Retina (tissue), 1 donor: Measurements from ENCODE around the gene MOB2.
"Not testable (repeated sequence)": the region's sequence is repeated elsewhere in the genome, so short reads cannot be mapped to it uniquely, and the experiment has no call there.

Source experiments
- DNase-seq: peaks from one replicate; pipeline ENCODE4 v3.0.0-alpha.2; 2016

Gene MOB2

DNA sequence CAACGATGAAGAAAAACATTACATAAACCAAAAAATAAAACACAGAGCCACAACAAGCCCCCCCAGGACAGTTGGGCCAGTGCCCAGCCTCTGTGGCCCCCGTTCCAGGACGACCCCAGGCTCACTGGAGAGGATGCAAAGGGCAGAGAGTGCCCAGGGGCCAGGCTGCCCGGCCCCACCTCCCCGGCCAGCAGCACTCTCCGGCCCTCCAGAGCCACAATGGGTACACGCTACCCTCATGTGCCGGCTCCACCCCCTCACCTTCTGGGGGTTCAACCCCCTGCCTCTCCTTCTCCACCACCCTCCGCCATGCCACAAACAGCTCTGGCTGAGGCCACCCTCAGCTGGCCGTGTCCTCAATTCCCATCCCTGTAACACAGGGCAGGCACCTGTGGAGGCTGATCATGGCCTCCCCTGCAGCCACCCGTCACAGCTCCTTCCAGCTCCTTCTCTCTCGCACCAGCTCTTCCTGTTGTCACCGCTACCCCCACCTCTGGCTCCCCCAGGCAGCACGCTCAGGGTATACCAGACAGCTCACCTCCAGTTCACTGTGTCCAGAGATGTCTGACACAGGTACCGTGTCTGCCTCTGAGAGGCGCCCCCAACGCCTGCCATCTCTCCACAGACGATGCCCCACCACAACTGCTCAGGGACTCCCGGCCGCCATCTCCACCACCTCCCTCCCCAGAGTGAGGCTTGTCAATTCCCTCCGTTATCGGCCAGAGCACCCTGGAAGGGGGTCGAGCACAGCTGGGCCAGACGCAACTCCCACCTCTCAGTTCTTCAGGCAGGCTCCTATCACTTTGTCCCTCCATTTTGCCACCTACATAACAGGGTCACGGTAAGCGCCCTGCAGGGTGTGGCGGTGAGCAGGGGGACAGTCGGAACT lies 30.8 kb upstream of the MOB2 start:
- DNase-seq = no peak

DNA sequence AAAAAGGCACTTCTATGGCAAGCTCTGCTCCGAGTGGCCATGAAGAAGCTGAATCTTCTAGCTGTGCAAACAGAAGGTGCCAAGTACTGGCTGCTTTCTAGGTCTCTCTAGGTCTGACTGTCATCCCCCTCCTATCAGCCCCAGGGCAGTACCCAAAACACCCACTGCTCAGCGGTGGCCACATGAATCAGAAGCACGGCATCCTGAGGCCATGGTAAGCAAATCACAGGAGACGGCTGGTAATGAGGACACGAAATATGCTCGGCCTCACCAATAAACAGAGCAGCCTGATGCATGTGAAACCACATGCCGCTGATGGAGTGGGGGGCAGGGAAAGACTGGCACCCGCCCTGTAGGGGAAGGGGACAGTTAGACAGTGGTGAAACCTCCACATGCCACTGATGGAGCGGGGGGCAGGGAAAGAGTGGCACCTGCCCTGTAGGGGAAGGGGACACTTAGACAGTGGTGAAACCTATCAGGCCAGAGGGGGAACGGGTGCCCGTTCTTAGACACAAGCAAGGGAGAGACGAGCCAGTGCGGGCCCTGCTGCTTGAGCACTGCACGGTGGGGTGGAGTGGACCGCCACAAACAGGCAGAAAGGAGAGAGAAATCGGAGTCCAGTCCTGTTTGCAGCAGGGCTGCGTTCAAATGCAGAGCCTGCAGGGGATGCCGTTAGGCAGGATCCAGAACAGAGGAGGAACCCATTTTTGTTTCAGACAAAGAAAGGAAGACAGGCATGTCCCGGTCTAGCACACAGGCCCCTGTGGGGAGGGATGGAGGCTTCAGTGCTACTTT lies 29.9 kb upstream of the MOB2 start:
- DNase-seq = no peak

DNA sequence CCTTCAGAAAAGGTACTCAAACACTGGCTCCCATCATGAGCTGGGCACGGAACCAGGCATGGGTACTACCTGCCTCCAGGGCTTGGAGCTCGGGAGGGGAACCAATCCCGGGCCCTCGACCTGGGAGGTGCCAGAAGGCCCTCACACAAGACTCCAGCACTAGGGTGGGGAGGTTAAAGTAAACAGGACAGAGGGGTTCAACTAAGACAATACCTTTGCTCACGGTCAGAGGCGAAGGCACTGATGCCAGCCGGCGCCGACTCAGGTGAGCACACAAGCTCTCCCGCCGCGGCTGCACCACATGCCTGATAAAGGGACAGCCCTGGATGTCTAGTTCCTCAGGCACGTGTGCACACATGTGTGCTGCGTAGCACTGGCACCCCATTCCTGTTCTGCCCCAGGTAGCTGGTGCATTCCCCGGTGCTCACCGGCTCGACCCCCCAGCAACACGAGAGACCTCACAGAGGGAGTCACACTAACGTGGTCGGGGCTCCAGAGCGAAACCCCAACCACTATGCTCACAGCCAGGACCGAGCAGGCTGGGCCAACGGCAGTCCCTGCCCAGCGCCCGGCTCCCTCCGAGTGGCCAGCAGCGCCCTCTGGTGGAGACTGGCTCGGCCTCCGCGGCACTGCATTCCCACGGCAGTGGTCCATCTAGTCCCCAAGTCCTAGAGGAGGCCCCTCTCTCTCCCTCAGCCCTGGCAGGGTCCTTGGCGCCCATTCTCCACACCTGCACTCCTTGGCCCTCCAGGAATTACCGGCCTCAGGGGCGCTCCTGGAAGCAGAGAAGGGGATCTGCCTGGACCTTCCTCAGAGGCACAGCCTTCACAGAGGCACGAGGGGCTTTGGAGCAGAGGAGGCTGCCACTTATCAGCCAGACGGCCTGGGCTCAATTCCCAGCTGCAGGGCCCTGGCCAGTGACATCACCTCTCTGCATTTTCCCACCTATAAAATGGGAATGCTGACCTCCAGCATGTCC lies 28.8 kb upstream of the MOB2 start:
- peak; percentile 92 for DNase-seq

DNA sequence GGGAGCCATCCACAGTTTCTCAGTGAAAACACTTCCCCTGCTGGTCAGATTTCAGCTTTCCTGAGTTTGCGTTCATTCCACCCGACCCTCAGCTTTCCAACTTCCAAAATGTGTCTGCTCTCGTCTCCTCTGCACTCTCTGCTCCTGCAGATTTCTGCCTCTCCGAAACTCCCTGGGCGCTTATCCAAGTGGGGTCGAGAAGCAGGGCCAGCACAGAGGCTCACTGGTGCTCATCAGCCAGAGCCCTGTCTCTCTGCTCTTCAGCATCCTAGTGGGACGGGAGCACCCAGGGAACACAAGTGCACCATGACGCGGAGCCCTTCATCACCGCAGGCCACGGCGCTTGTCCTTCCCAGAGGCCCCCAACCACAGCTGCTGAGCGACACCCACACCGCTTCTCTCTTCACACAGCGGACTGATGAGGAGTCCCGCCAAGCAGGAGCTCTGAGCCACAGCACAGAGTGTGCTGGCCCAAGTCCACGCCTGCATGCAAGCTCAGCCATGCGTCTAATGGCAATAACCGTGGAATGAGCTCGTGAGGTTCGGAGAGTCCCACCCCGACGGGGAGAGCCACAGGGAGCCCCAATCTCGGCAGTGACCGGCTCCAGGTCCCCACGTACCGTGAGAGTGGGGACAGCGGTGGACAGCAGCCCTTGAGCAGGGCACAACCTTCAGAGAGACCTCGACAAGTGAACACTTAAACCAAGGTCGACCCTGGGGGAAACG lies 27.9 kb upstream of the MOB2 start:
- DNase-seq = no peak

DNA sequence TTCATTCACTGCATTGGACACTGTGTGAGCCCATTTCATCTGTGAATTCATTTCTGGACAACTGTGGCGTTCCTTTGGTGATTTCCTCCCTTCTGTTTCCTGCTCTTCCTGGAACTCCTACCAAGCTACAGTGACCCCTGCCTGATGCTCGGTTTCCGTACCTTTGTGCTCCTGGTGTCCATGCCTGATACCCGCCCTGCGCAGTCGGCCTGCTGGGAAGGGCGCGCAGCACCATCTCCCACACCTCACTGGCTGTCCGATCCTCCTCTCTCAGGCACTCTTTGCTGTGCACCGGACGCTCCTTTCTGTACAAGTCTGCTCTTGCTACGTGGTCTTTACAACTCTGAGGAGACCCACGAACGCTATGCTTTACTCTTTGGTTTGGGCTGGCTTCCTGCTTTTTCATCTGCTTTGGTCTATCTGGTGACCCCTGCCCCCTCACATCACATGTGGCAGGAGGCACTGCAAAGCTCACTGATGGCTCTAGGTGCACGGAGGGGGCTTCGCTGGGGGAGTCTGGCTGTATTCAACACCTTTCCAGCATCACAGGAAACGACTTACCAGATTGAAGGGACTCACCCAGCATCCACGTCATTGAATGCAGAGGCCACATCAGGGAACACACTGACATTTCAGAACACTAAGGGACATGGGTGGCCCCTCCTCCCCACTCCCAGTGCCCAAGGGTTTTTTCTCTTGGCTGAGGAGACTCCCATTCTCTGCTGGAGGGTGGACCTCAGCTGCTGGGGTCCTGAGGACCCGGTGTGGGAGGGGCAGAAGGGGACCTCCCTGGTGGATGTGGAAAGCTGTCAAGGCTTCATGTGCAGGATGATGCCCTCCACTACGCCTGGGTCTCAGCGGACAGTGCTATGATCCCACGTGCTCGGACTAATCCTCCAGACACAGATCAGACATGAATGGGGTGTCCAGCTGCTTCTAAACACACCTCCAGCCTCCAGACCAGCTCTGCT lies 27.0 kb upstream of the MOB2 start:
- no peak for DNase-seq

DNA sequence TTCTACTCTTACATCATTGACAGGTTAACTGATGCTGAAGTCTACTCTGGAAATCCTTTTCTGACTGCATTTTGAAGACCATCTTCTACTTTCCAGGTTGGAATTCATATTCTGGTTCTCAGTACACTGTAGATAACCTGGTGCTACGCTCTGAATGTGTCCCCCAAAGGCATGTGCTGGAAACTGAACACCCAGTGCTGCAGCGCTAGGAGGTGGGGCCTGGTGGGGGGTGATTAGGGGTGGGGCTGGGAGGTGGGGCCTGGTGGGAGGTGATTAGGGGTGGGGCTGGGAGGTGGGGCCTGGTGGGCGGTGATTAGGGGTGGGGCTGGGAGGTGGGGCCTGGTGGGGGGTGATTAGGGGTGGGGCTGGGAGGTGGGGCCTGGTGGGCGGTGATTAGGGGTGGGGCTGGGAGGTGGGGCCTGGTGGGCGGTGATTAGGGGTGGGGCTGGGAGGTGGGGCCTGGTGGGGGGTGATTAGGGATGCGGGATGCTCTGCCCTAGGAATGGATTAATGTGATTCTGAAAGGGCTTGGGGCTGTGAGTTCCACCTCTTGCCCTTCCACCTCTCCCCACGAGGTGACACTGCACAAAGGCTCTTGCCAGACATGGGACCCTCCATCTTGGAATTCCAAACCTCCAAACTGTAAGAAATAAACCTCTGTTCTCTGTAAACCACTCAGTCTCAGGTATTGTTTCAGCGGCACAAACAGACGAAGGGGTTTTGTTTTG lies 26.1 kb upstream of the MOB2 start:
- not testable (repeated sequence) for DNase-seq

DNA sequence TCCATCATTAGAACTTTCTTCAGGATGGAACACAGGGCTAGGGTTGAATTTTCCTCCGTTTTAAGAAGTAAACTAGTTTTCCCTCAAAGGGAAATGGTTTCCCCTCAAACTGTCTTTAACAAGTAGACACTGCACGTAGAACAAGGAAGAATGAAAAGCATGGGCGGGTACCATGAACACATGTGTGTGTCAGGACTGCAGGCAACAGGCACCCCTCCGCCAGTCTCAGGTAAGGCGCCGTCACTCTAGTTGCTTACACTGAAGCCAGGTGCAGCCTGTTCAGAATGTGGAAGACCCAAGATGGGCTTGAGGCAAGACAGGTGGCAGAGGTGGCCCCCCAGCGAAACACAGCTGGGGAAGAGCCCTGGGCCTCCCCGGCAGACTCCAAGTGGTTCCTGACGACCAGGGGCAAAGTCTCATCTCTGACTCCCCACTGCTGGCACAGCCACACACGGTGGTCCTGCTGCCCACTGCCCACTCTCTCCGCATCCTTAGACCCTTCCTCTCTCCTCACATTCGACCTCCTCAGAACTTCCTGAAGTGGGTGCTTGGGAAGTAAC lies 25.4 kb upstream of the MOB2 start:
- DNase-seq = no peak

DNA sequence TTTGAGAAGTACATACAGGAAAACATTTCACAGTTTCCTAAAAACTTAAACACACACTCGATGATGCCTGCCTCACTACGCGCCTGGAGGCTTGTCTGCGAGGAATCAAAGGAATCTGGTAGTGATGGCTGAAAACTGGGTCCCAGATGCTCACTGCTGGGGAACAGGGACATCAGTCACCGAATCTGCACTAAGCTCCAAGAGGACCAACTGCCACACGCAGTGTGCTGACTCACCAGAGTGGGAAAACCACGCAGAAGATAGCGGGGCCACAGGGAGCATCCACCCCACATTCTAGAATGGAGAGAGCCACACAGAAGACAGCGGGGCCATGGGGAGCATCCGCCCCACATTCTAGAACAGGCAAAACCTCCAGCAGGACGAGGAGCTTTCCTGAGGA lies 24.3 kb upstream of the MOB2 start:
- DNase-seq = no peak

DNA sequence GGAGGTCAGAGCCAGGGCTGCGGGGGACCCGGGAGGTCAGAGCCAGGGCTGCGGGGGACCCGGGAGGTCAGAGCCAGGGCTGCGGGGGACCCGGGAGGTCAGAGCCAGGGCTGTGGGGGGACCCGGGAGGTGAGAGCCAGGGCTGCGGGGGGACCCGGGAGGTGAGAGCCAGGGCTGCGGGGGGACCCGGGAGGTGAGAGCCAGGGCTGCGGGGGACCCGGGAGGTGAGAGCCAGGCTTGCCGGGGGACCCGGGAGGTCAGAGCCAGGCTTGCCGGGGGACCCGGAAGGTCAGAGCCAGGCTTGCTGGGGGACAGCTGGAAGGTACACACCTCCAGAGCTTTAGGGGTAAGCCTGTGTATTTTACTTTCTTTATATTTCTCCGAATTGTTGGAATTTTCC lies 23.8 kb upstream of the MOB2 start:
- not testable (repeated sequence) for DNase-seq

DNA sequence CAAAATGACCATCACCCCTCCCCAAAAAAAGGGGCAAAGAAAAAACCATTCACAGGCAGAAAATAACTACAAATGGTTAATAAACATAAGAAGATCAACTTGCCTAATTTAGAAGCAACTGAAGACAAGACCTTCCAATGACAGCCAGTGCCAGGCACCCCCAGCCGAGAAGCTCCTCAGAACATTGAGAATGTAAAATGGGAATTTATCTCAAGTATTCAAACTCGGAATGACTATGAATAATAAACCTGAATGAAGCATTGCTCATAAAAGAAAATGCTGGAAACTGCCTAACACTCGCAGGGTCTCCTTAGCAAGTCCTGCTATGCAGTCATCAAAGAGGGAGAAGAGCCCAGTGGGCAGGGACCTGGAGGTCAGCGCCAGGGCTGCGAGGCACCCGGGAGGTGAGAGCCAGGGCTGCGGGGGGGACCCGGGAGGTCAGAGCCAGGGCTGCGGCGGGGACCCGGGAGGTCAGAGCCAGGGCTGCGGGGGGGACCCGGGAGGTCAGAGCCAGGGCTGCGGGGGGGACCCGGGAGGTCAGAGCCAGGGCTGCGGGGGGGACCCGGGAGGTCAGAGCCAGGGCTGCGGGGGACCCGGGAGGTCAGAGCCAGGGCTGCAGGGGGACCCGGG lies 23.2 kb upstream of the MOB2 start:
- DNase-seq = no peak

DNA sequence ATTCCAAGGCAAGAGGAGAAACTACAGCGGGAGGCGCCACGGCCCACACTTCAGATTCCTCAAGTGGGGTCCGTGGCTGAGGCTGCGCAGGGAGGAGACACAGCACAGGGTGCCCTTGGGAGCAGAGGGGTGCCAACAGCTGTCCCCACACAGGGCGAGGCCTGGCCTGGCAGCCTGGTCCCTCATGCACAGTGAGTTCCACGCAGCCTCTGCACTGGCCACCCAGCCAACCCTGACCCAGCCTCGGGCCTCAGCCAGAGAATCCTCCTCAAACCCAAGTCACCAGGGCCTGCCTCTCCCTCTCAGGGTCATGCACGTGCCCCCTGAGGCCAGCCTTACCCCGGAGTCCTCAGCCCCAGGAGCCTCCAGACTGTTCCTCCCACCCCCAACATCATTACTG lies 22.4 kb upstream of the MOB2 start:
- no peak for DNase-seq

DNA sequence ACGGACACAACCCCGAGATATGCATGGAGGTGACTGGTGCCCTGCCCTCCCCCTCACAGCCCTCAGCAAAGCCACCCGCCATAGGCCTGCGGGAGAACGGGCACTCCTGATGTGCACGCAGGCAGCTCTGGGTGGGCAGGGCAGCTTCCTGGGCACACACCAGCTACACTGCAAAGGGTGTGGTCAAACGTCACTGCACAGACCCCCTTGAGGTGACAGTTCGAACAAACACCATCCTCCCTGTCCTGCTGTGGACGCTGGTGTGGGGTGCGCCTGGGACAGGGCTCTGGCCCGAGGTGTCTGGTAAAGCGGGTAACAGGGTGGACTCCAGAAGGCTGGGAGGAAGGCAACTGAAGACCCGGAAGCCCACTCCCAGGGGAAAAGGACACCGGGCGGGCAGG lies 21.9 kb upstream of the MOB2 start:
- DNase-seq = no peak

DNA sequence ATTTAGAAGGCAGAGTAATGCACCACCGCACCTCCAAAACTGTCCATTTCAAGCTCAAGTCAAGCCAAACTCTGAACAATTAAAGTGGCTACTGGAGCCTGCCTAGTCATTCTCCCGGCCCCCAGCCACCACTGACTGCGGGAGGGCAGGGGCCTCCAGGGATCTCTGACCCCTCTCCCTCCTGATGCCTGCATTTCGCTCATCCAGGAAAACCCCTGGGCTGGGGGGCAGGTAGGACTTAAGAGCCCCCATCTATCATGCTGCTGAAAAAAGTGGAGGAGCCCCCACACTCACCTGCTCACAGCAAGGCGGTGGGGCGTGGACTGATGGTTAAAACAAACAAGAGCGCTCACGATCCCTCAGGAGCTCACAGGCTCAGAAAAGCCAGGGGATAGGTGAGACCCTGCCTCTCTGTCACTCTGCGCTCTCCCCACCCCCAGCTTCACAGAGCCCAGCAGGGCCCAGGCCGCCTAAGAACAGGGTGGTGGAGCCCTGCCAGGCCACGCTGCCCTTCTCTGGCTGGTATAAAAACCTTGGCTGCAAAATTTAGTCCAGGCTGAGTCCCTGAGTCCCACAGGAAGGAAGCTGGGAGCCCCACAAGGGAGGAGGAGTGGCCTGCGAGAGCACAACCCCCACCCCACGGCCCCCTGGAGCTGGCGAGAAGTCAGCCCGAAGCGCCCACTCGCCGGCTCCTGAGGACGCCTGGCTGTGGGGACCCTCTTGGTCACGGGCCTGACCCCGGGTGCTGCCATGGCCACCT lies 21.0 kb upstream of the MOB2 start:
- no peak for DNase-seq

DNA sequence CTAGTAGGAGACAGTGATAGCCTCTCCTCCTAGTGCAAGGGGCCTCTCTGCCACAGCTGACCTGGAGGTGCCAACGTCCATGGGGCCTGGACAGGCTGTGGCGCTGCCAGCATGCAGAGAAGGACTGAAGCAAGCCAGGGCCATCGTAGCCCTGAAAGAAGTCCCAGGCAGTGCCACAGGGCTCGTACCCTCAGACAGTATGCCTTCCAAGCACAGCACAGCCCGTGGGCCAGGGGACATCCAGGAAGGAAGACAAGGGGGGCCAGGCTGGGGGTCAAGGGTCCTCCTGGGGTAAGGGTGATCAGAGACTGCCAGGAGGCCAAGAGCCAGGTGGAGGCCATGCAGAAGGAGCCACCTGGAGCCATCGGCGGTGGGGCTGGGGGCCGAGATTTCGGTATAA lies 20.4 kb upstream of the MOB2 start:
- no peak for DNase-seq

DNA sequence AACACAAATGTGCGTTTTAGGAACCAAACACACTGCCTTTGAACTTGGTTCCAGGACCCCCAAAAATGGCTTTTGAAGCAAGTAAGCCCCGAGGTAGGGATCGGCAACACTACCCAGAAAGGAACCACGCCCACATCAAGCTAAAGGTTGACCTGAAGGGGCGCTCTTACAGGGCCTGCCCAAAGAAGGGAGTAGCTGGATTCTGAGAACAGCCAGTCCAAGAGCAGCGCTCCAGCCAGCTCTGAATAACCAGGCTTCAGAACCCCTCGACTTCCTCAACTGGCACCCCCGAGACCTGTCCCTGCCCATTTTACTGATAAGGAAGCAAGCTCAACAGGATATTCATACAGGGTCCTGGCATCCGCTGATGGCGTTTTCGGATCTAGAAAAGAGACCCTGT lies 18.9 kb upstream of the MOB2 start:
- DNase-seq = no peak

DNA sequence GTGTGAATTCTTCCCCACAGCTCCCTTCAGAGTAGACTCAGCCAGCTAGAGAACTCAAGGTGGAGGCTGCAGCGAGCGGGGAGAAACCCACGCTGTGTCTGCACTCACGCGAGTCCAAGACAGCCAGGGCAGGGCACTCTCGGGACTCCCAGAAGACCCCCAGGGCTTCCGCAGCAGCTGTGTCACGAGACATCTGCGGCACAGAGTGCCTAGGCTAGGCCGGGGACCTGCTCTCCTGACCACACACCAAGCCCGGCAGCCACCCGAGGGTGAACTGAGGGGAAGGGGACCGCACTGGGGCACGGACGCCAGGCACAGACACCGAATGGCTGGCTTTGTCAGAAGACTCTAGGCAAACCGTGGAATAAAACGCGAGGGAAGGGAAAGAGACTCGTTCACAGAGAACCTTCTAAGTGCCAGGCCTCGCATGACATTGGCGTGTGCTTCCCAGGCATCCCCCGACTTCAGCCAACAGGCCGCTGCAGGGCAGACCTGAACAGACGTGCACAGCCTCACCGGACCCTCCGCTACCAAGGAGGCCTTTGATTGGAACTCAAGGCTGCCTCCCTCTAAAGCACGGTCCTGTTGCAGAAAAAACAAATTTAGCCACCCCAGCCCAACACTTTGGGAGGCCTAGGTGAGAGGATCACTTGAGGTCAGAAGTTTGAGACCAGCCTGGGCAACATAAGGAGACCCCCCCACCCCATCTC lies 18.2 kb upstream of the MOB2 start:
- no peak for DNase-seq

DNA sequence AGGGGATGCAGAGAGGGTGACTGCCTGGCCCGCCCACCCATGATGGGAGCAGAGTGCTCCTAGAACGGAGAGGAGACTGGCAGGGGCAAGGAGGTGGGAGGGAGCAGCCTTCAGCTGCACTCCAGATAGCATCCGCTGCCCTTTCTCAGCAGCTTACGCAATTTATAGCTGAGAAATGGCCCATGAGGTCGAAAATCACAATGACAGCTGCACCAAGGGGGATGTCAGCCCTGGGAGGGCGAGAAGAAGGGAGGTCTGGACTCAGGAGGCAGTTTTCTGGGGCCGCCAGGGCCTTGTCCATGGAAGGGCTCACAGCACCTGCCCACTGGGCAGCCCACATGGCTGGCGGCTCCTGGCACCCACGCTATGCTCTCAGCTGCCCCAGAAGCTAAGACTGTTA lies 17.6 kb upstream of the MOB2 start:
- DNase-seq = no peak

DNA sequence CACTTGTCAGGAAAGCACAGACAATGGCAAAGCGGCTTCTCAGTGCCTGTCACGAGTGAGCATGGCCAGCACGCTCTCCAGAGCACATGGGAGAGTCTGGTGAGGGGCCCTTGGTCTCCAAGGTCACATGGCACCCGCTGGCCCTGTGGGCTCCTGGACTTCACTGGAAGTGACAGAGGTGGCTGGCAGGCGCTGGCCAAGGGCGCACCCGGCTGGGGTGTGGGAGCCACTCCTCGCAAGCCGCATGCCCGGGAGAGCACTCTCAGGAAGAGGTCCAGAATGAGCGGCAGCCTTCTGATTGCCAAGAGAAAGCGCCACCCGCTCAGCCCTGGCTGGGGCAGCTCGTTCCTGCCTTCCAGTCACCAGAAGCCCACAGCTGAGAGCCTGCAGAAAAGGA lies 17.1 kb upstream of the MOB2 start:
- no peak for DNase-seq
